NCI-H748 (cell line): ENCODE results near the gene WFDC11.
"Not testable (repeated sequence)": the region's sequence is repeated elsewhere in the genome, so short reads cannot be mapped to it uniquely, and the experiment has no call there.

ENCODE experiments used
- DNase-seq: peaks from one replicate; lab custom pipeline; 2025; ENCODE audit not compliant: unreplicated experiment; lab: John Stamatoyannopoulos, UW

WFDC11 gene

GRCh38 chr20:45670139-45670538 is at the start of gene WFDC11:
Gene WFDC11 (minus strand): TSS chr20:45670239. CDS start chr20:45650600, 19,639 bp downstream.
- no peak for DNase-seq

DNA sequence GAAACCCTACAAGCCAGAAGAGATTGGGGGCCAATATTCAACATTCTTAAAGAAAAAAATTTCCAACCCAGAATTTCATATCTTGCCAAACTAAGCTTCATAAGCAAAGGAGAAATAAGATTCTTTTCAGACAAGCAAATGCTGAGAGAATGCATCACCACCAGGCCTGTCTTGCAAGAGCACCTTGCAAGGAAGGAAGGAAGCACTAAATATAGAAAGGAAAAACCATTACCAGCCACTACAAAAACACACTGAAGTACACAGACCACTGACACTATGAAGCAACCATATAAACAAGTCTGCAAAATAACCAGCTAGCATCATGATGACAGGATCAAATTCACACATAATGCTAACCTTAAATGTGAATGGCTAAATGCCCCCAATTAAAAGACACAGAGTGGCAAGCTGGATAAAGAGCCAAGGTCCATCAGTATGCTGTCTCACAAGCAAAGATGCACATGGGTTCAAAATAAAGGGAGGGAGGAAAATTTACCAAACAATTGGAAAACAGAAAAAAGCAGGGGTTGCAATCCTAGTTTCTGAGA is 46.2 kb upstream of the WFDC11 start:
- not testable (repeated sequence) for DNase-seq

DNA sequence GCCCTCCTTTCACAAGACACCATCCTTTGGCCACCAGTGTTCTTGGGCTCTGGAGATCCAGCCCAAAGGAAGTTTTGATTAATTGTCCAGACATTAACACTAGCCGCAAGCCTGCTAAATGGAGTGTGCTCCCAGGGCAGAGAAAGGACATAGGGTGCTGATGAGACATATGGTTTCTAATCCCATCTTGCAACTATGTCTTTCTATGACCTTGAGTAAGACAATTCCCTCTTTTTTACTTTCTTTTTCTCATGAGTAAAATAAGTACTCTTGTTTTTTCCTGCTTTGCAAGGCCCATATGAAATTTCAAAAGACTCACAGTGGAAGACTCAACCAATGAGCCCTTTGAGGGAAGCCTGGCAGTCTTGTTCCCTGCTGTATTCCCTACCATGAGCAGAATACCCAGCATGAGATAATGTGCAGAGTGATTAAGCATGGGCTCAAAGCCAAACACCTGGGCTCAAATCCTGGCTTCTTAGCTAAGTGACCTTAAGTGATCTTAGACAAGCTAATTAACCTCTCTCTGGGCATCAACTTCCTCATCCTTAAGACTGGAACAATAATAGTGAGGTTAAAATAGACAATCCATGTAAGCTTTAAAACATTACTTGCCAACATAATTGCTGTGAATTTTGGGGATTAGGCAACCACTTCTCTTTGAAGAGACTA is 35.1 kb upstream of the WFDC11 start, which contains the start of gene WFDC10B:
WFDC10B (minus strand) TSS at position 51 of the 669 bp plus-strand sequence. CDS start 19,027 bp downstream, outside the sequence.
- DNase-seq, result peak; percentile 25

DNA sequence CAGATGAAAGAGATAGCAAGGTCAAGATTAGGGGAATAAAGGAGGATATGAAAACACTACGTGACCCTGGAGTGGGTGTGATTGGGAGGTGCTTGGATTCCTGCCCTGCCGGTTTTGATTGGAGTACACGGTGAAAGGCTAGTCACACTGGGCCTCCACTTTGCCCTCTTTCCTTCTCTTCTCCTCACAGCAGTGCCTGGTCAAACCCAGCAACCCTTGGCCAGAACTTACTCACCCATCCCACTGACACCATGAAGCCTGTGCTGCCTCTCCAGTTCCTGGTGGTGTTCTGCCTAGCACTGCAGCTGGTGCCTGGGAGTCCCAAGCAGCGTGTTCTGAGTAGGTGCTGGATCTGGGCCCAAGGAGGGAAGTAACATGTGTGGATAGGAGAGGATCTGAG is 31.8 kb upstream of the WFDC11 start, which contains the start of gene WFDC13:
WFDC13 (plus strand) TSS at position 166 of the 400 bp plus-strand sequence; CDS start at position 252, 86 bp downstream.
- DNase-seq, result no peak

DNA sequence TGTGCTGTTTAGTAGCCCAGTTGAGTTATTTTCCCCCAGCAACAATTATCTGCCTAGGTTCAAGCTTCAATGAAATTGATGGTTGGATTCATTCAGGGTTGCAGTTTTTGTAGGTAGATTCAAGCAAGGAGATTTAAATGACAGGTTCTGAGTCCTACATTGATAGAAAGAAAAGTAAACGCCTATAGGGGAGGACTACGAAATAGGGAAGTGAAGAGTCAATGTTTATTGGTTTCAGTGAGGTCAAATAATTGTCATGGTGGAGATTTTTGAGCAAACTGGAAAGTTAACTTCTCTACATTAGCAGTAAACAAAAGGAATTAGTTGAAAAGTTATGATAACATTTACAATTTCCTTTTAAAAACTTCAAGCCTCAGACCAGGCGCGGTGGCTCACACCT is 31.1 kb upstream of the WFDC11 start:
- no peak for DNase-seq

GRCh38 chr20:45695496-45695895 is 25.5 kb upstream of the WFDC11 start:
- no peak for DNase-seq

DNA sequence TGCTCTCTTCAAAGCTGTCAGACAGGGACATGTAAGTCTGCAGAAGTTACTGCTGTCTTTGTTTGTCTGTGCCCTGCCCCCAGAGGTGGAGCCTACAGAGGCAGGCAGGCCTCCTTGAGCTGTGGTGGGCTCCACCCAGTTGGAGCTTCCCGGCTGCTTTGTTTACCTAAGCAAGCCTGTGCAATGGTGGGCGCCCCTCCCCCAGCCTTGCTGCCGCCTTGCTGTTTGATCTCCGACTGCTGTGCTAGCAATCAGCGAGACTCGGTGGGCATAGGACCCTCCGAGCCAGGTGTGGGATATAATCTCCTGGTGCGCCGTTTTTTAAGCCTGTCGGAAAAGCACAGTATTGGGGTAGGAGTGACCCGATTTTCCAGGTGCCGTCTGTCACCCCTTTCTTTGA is 23.3 kb upstream of the WFDC11 start:
- DNase-seq, result not testable (repeated sequence)

- DNase-seq, result no peak
These were observed 15.9 kb upstream of the WFDC11 start for GRCh38 chr20:45685896-45686295.

GRCh38 chr20:45679650-45680049 is 9.6 kb upstream of the WFDC11 start:
- no peak for DNase-seq

DNA sequence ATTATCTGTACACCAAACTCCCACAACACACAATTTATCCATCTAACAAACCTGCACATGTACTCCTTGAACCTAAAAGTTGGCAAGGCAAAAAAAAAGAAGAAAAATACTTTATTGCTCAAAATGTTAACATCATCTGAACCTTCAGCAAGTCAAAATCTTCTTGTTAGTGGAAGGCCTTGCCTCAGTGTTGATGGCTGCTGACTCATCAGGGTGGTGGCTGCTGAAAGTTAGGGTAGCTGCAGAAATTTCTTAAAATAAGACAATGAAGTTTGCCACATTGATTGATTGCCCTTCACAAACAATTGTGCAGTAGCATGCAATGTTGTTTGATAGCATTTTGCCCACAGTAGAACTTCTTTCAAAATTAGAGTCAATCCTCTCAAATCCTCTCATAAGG is 2.7 kb upstream of the WFDC11 start:
- DNase-seq, result no peak

GRCh38 chr20:45657038-45657437 is 13.0 kb downstream of the WFDC11 start:
- not testable (repeated sequence) for DNase-seq

DNA sequence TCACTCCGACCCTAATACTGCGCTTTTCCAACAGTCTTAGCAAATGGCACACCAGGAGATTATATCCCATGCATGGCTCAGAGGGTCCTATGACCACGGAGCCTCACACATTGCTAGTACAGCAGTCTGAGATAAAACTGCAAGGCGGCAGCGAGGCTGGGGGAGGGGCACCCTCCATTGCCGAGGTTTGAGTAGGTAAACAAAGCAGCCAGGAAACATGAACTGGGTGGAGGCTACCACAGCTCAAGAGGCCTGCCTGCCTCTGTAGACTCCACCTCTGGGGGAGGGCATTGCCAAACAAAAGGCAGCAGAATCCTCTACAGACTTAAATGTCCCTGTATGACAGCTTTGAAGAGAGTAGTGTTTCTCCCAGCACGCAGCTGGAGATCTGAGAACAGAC is 18.3 kb downstream of the WFDC11 start:
- peak; percentile 24 for DNase-seq

GRCh38 chr20:45649312-45649863 is 20.7 kb downstream of the WFDC11 start:
- no peak for DNase-seq

DNA sequence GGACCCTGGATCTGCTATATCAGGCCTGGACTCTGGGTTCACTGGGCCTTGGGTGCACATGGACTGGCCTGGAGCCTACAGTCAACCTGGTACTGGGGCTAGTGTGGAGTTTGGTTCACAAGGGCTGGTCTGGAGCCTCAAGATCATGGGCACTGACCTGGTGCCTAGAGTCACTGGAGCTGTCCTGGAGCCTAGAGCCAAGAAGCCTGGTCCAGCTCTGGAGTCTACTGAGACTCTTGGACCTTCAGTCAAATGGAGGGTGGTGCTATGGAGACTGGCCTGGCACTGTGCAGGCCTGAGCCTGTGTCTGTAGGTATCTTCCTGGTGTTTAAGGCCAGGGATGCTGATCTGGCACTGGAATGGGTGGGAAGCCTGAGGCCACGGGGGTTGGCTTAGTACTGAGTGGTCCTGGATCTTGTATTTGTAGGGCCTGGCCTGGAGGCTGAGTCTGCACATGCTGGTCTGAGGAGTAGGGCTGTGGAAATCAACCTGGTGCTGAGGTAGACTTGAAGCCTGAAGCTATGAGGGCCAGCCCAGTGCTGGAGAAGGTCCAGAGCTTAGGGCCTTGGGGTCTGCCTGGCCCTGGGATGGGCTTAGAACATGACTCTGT is 22.5 kb downstream of the WFDC11 start:
- DNase-seq, result no peak

GRCh38 chr20:45646875-45647274 is 23.2 kb downstream of the WFDC11 start:
- DNase-seq, result no peak

GRCh38 chr20:45645869-45646268 is 24.2 kb downstream of the WFDC11 start:
- DNase-seq, result not testable (repeated sequence)

- DNase-seq, result not testable (repeated sequence)
These were observed 29.0 kb downstream of the WFDC11 start for GRCh38 chr20:45641076-45641475.

DNA sequence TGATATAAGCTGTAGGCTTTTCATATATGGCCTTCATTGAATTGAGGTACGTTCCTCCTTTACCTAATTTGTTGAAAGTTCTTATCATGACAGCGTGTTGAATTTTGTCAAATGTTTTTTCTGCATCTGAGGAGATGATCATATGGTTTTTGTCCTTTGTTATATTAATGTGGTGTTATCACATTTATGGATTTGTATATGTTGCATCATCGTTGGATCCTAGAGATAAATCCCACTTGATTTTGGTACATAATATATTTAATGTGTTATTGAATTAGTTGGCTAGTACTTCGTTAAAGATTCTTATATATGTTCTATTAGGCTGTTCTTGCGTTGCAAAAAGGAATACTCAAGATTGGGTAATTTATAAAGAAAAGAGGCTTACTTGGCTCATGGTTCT is 30.4 kb downstream of the WFDC11 start:
- DNase-seq, result no peak

DNA sequence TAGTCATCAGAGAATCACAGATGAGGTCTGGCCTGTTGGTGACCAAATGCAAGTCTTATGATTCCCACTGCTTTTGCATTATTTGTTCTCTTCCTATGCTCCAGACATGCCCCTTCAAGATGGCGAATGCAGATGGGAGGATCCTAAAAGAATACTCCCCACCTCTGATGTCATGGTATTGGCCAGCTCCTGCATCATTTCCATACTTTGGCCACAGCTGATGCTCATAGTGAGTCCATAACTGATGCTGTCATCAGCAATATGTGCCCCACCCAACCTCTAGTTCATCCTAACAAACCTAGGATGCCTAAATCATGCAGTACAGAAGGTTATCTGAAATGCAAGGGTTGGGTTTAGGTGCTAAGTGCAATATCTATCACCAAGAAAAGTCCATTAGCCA is 33.5 kb downstream of the WFDC11 start:
- DNase-seq, result no peak

GRCh38 chr20:45631184-45631583 is 38.9 kb downstream of the WFDC11 start, which contains the start of gene WFDC9:
Gene WFDC9 (minus strand): TSS chr20:45631284. CDS start chr20:45610181, 21,103 bp downstream.
- DNase-seq, result no peak

GRCh38 chr20:45630371-45630770 is 39.7 kb downstream of the WFDC11 start:
- DNase-seq, result no peak
